SK-N-SH (cell line): ENCODE results near the gene EPB41L4A. TPM values are rescaled to one million over a fixed set of nuclear protein-coding genes. Genes with fewer than 3 reads are reported as not detected.
A peak's percentile ranks its signal among the peaks of the same experiment; 100 is the strongest.

Experiments used
- CTCF ChIA-PET: fragments of 300-600, 350-600 bp; formaldehyde crosslinking; extraction: SDS; loops from one replicate; lab custom pipeline; 2021; lab: Yijun Ruan, JAX
- POLR2A ChIA-PET: fragments of 350-600 bp; sonication (Branson Sonifier 250); formaldehyde crosslinking; extraction: SDS; loops from one replicate; lab custom pipeline; 2020; ENCODE audit warnings: antibody characterized with exemption, inconsistent platforms; lab: Yijun Ruan, JAX
- DNase-seq: peaks from one replicate; pipeline ENCODE4 v3.0.0; 2012
- H2AFZ ChIP-seq: fragments of 200-600 bp; sonication (generic); 2 replicates; pipeline ENCODE4 v1.8.1; 2016; ENCODE audit warnings: antibody characterized with exemption, mild to moderate bottlenecking, low read depth
- H3F3A ChIP-seq: fragments of 200-600 bp; sonication (generic); replicated peaks from 2 replicates; pipeline ENCODE3; 2016; ENCODE audit warnings: antibody characterized with exemption, mild to moderate bottlenecking; ENCODE audit not compliant: insufficient read depth
- H3K27ac ChIP-seq, 2 experiments: fragments of 200-500 bp in 1 of 2; fragments of 200-600 bp in 1 of 2; sonication (Bioruptor generic) in 1 of 2; sonication (generic), shearing (Covaris generic) in 1 of 2; 2 replicates each; pipeline versions ENCODE4 v1.5.1 to v1.6.1; 2014 to 2016; ENCODE audit warnings: low read depth in 2 of 2, inconsistent platforms in 1 of 2, low read length in 1 of 2, mild to moderate bottlenecking in 1 of 2, mixed read lengths in 1 of 2
- H3K27me3 ChIP-seq: fragments of 200-600 bp; sonication (generic), shearing (Covaris generic); 2 replicates; pipeline ENCODE4 v1.6.1; 2016; ENCODE audit warnings: mixed run types; ENCODE audit not compliant: insufficient read depth
- H3K36me3 ChIP-seq, 2 experiments: fragments of 200-500 bp in 1 of 2; fragments of 200-600 bp in 1 of 2; sonication (Bioruptor generic) in 1 of 2; sonication (generic) in 1 of 2; replicated peaks in 1 of 2; 2 replicates each; pipeline versions ENCODE3 to v1.5.1; 2014 to 2016; ENCODE audit warnings: low read length in 1 of 2, mild to moderate bottlenecking in 1 of 2; ENCODE audit not compliant: insufficient read depth in 2 of 2, control insufficient read depth in 1 of 2
- H3K4me1 ChIP-seq, 2 experiments: fragments of 200-500 bp in 1 of 2; fragments of 200-600 bp in 1 of 2; sonication (Bioruptor generic) in 1 of 2; sonication (generic), shearing (Covaris generic) in 1 of 2; 2 replicates each; pipeline versions ENCODE4 v1.5.1 to v1.6.1; 2014 to 2016; ENCODE audit warnings: low read depth in 1 of 2, low read length in 1 of 2, mixed run types in 1 of 2; ENCODE audit not compliant: insufficient read depth in 2 of 2, control insufficient read depth in 1 of 2
- H3K4me2 ChIP-seq: fragments of 200-600 bp; sonication (generic), shearing (Covaris generic); 2 replicates; pipeline ENCODE4 v1.6.1; 2017; ENCODE audit warnings: mixed run types
- H3K4me3 ChIP-seq, 2 experiments: fragments of 200-500 bp in 1 of 2; fragments of 200-600 bp in 1 of 2; sonication (Bioruptor generic) in 1 of 2; sonication (generic), shearing (Covaris generic) in 1 of 2; 2 replicates each; pipeline versions ENCODE4 v1.5.1 to v1.8.1; 2014 to 2016; ENCODE audit warnings: low read depth in 2 of 2, inconsistent platforms in 1 of 2, low read length in 1 of 2, mild to moderate bottlenecking in 1 of 2, mixed read lengths in 1 of 2, moderate library complexity in 1 of 2
- H3K79me2 ChIP-seq: fragments of 200-600 bp; sonication (generic); 2 replicates; pipeline ENCODE4 v1.8.1; 2017; ENCODE audit warnings: mild to moderate bottlenecking; ENCODE audit not compliant: insufficient read depth
- H3K9ac ChIP-seq: fragments of 200-600 bp; sonication (generic); 2 replicates; pipeline ENCODE4 v1.6.1; 2017; ENCODE audit warnings: mixed run types
- H3K9me2 ChIP-seq: fragments of 200-600 bp; sonication (generic); 2 replicates; pipeline ENCODE4 v1.6.1; 2017; ENCODE audit warnings: mixed run types
- H3K9me3 ChIP-seq: fragments of 200-600 bp; sonication (generic); 2 replicates; pipeline ENCODE4 v1.6.1; 2017; ENCODE audit warnings: mixed run types, mild to moderate bottlenecking, moderate library complexity
- H4K20me1 ChIP-seq: fragments of 200-600 bp; sonication (generic); 2 replicates; pipeline ENCODE4 v1.6.1; 2017; ENCODE audit warnings: mild to moderate bottlenecking, mixed run types; ENCODE audit not compliant: insufficient read depth
- CHD2 ChIP-seq: fragments of 150-350 bp; IDR thresholded peaks from 2 replicates; pipeline ENCODE4 v1.6.1; 2018; ENCODE audit warnings: low read length; ENCODE audit not compliant: partially characterized antibody
- CTCF ChIP-seq: fragments of 200-600 bp; sonication (generic); IDR thresholded peaks from 2 replicates; pipeline ENCODE4 v1.6.1; 2017; ENCODE audit warnings: antibody characterized with exemption, mild to moderate bottlenecking, moderate library complexity
- EP300 ChIP-seq, 2 experiments: IDR thresholded peaks; 2 replicates each; pipeline versions ENCODE4 v1.4.0 to v1.6.1; 2012; ENCODE audit warnings: borderline replicate concordance in 1 of 2, low read depth in 1 of 2, low read length in 1 of 2
- EZH2phosphoT487 ChIP-seq: fragments of 200-600 bp; sonication (generic); IDR thresholded peaks from 2 replicates; pipeline ENCODE4 v1.6.1; 2017; ENCODE audit warnings: low read depth, mixed run types, mild to moderate bottlenecking, antibody characterized with exemption, moderate library complexity, borderline replicate concordance
- FOSL2 ChIP-seq: IDR thresholded peaks from 2 replicates; pipeline ENCODE4 v1.4.0; 2012; ENCODE audit warnings: low read depth, mild to moderate bottlenecking, moderate library complexity, borderline replicate concordance
- FOXJ3 ChIP-seq: sonication (generic); formaldehyde crosslinking; IDR thresholded peaks from 2 replicates; pipeline ENCODE4 v1.5.1; 2020; ENCODE audit warnings: mild to moderate bottlenecking, missing genetic modification reagents
- GATA2 ChIP-seq: sonication (generic); formaldehyde crosslinking; IDR thresholded peaks from 2 replicates; pipeline ENCODE4 v1.5.0; 2020; ENCODE audit warnings: mild to moderate bottlenecking, missing genetic modification reagents
- IRF3 ChIP-seq: fragments of 150-350 bp; IDR thresholded peaks from 2 replicates; pipeline ENCODE4 v1.6.1; 2016; ENCODE audit warnings: mild to moderate bottlenecking, low read depth, low read length
- MAX ChIP-seq: IDR thresholded peaks from 2 replicates; pipeline ENCODE4 v1.4.0; 2012; ENCODE audit warnings: low read depth
- NFIC ChIP-seq: IDR thresholded peaks from 2 replicates; pipeline ENCODE4 v1.4.0; 2012; ENCODE audit warnings: borderline replicate concordance
- PBX3 ChIP-seq: IDR thresholded peaks from 2 replicates; pipeline ENCODE4; 2012
- RCOR1 ChIP-seq: fragments of 150-350 bp; IDR thresholded peaks from 2 replicates; pipeline ENCODE4 v1.6.1; 2017; ENCODE audit warnings: antibody characterized with exemption, low read length
- RFX5 ChIP-seq: IDR thresholded peaks from 2 replicates; pipeline ENCODE4 v1.6.1; 2012; ENCODE audit warnings: mild to moderate bottlenecking, improper control_type of control experiment, low read length
- TCF12 ChIP-seq: IDR thresholded peaks from 2 replicates; pipeline ENCODE4 v1.4.0; 2012
- TEAD4 ChIP-seq: IDR thresholded peaks from 2 replicates; pipeline ENCODE4 v1.4.0; 2012; ENCODE audit warnings: mild to moderate bottlenecking, borderline replicate concordance; ENCODE audit not compliant: insufficient read depth
- USF2 ChIP-seq: fragments of 150-350 bp; IDR thresholded peaks from 2 replicates; pipeline ENCODE4 v1.6.1; 2017; ENCODE audit warnings: antibody characterized with exemption, low read length, low read depth, borderline replicate concordance
- YY1 ChIP-seq: IDR thresholded peaks from 2 replicates; pipeline ENCODE4 v1.4.0; 2012; ENCODE audit warnings: low read depth, mild to moderate bottlenecking
- ZBTB33 ChIP-seq: IDR thresholded peaks from 2 replicates; pipeline ENCODE4 v1.4.0; 2012; ENCODE audit warnings: low read depth, borderline replicate concordance
- WGBS: methylation state at CpG from one replicate; pipeline ENCODE4 v1.1.6; 2017; ENCODE audit warnings: low lambda C conversion rate; 5-methylcytosine and 5-hydroxymethylcytosine counted together
- polyA plus RNA-seq, 3 experiments: library from polyadenylated mRNA; depleted of rRNA; stranded (reverse); fragments of >200 nt; gene quantifications; 2 replicates each; pipeline ENCODE4 v1.2.3, GENCODE V29; 2012

Gene EPB41L4A
- polyA plus RNA-seq, 1 of the 3 experiments (the other 2 are of a cell fraction) = 0.07 TPM

GRCh38 chr5:112161392-112161748, 257.7 kb downstream of the EPB41L4A start (continued):
- no peak for TF ChIP-seq RCOR1

- peak overlapping the region; percentile 86 to 97 for H3K4me3 ChIP-seq
- no peaks in the 10 kb centered on the region for H3K27me3 ChIP-seq
- H3K4me2 ChIP-seq = peak overlapping the region; percentile 80
- H4K20me1 ChIP-seq = peaks cover 15% of the 10 kb centered on the region
- peaks cover 0 to 9% of the 10 kb centered on the region in 2 experiments; a peak in 3 of 4 replicates for H3K4me1 ChIP-seq
- POLR2A ChIA-PET = interaction anchor here (0.9 to 1.7 kb wide), 5 partner anchors 259 to 1069 kb away, joined by 3 to 10 read pairs (median 5); partner anchors contain the start of genes EPB41L4A and WDR36
- H3K79me2 ChIP-seq = peaks cover 27% of the 10 kb centered on the region
- under 1% methylated on average over 33 of the region's 55 CpGs for WGBS
- no peaks in the 10 kb centered on the region for H3K9me3 ChIP-seq
- DNase-seq = peak; percentile 92
- CTCF ChIA-PET = interaction anchor here (0.6 to 5.3 kb wide), 18 partner anchors 10 to 988 kb away, joined by 3 to 49 read pairs (median 4); partner anchors contain the start of genes EPB41L4A and NREP
- H3K27ac ChIP-seq = peak overlapping the region; percentile 66 to 81; a peak in 3 of 4 replicates
- peak overlapping the region; percentile 93 for H3K9ac ChIP-seq
- no peaks in the 10 kb centered on the region for H3K9me2 ChIP-seq
- peak overlapping the region; percentile 58; the same call in 1 of the 2 replicates for H2AFZ ChIP-seq
- H3K36me3 ChIP-seq = peaks cover 37 to 42% of the 10 kb centered on the region in 2 experiments
- peaks cover 8% of the 10 kb centered on the region for H3F3A ChIP-seq
- peak; percentile 96 for TF ChIP-seq CTCF
- peak; percentile 28; the same call in 1 of the 2 replicates for TF ChIP-seq ZBTB33
- 0 out of 2 replicates have a peak, but pooled peaks have one; percentile 37 for TF ChIP-seq YY1
- peak; percentile 93 for TF ChIP-seq MAX
- TF ChIP-seq RFX5 = no peak
- 0 out of 2 replicates have a peak, but pooled peaks have one; percentile 26 for TF ChIP-seq PBX3
- TF ChIP-seq IRF3 = peak; percentile 29; the same call in 1 of the 2 replicates
- TF ChIP-seq EZH2phosphoT487 = no peak
- TF ChIP-seq NFIC = peak; percentile 12; the same call in 1 of the 2 replicates
- TF ChIP-seq FOXJ3 (CRISPR knock-in tag) = peak; percentile 41
- TF ChIP-seq USF2 = no peak
- TF ChIP-seq FOSL2 = peak; percentile 1; the same call in 1 of the 2 replicates
- peak; percentile 91 for TF ChIP-seq CHD2
- no peak for TF ChIP-seq GATA2 (CRISPR knock-in tag)
- peak in 1 of 2 experiments; percentile 78; a peak in 1 of 4 replicates for TF ChIP-seq EP300 (IDR thresholded peaks at IDR 0.05; ENCODE audit: borderline replicate concordance in 1 of 2, low read depth in 1 of 2, low read length in 1 of 2)
- TF ChIP-seq TEAD4 = no peak
- TF ChIP-seq TCF12 = peak; percentile 16; the same call in 1 of the 2 replicates
These were observed 258.3 kb downstream of the EPB41L4A start for GRCh38 chr5:112160652-112161391.
